T-helper 2 cell treated with Interferon-gamma antibody and Interleukin-4, amounts not matched to agents 5 μg/mL and 100 μg/mL, for 36 hours (primary cell): ENCODE results near the gene SLF2.

Source experiments
- DNase-seq: peaks from one replicate; pipeline ENCODE4 v3.0.0; 2021; ENCODE audit warnings: low spot score
- H3K27ac Mint-ChIP-seq: one replicate; pipeline ENCODE4 v1.8.0; 2021; ENCODE audit warnings: mild to moderate bottlenecking, mixed read lengths
- H3K27me3 Mint-ChIP-seq: one replicate; pipeline ENCODE4 v1.8.0; 2021; ENCODE audit warnings: low read depth, mixed read lengths
- H3K36me3 Mint-ChIP-seq: one replicate; pipeline ENCODE4 v1.8.0; 2021; ENCODE audit warnings: low read depth, mixed read lengths
- H3K4me1 Mint-ChIP-seq: one replicate; pipeline ENCODE4 v1.8.0; 2021; ENCODE audit warnings: low read depth, mixed read lengths
- H3K4me3 Mint-ChIP-seq: one replicate; pipeline ENCODE4 v1.8.0; 2022; ENCODE audit warnings: mild to moderate bottlenecking, moderate library complexity, mixed read lengths
- H3K9me3 Mint-ChIP-seq: one replicate; pipeline ENCODE4 v1.8.0; 2021; ENCODE audit warnings: mixed read lengths

Gene SLF2

GRCh38 chr10:100901051-100901450 is 11.7 kb upstream of the SLF2 start:
- Mint-ChIP-seq H3K9me3 (no peaks in the 10 kb centered on the region), H3K4me3 (no peak overlapping the region), H3K36me3 (no peaks in the 10 kb centered on the region), H3K27ac (no peak overlapping the region), H3K4me1 (no peaks in the 10 kb centered on the region), H3K27me3 (peaks cover 31% of the 10 kb centered on the region)
- DNase-seq = no peak

GRCh38 chr10:100902622-100903021 is 10.1 kb upstream of the SLF2 start:
- DNase-seq = no peak
- Mint-ChIP-seq H3K4me1 (peaks cover 6% of the 10 kb centered on the region), H3K9me3 (no peaks in the 10 kb centered on the region), H3K27me3 (peaks cover 30% of the 10 kb centered on the region), H3K4me3 (no peak overlapping the region), H3K27ac (no peak overlapping the region), H3K36me3 (no peaks in the 10 kb centered on the region)

- H3K4me3 Mint-ChIP-seq = no peak overlapping the region
- H3K9me3 Mint-ChIP-seq = no peaks in the 10 kb centered on the region
- no peaks in the 10 kb centered on the region for H3K36me3 Mint-ChIP-seq
- DNase-seq = no peak
- peaks cover 24% of the 10 kb centered on the region for H3K27me3 Mint-ChIP-seq
- no peak overlapping the region for H3K27ac Mint-ChIP-seq
- peaks cover 13% of the 10 kb centered on the region for H3K4me1 Mint-ChIP-seq
Observed at GRCh38 chr10:100904917-100905316, 7.8 kb upstream of the SLF2 start.

- Mint-ChIP-seq H3K36me3 (no peaks in the 10 kb centered on the region), H3K27me3 (peaks cover 10% of the 10 kb centered on the region), H3K4me3 (no peak overlapping the region), H3K4me1 (peaks cover 26% of the 10 kb centered on the region), H3K9me3 (no peaks in the 10 kb centered on the region), H3K27ac (no peak overlapping the region)
- no peak for DNase-seq
Observed at GRCh38 chr10:100907175-100907574, 5.6 kb upstream of the SLF2 start.

- H3K4me3 Mint-ChIP-seq = no peak overlapping the region
Observed at GRCh38 chr10:100907773-100908363, 4.9 kb upstream of the SLF2 start.

GRCh38 chr10:100908378-100908777 is 4.4 kb upstream of the SLF2 start:
- DNase-seq = no peak
- no peaks in the 10 kb centered on the region for H3K9me3 Mint-ChIP-seq
- no peak overlapping the region for H3K27ac Mint-ChIP-seq
- H3K27me3 Mint-ChIP-seq = peaks cover 6% of the 10 kb centered on the region
- peaks cover 30% of the 10 kb centered on the region for H3K4me1 Mint-ChIP-seq
- H3K36me3 Mint-ChIP-seq = peaks cover 5% of the 10 kb centered on the region
- H3K4me3 Mint-ChIP-seq = no peak overlapping the region

More at GRCh38 chr10:100907773-100908363, 4.9 kb upstream of the SLF2 start:
- Mint-ChIP-seq H3K27me3 (peaks cover 10% of the 10 kb centered on the region), H3K4me1 (peaks cover 28% of the 10 kb centered on the region), H3K27ac (no peak overlapping the region), H3K9me3 (no peaks in the 10 kb centered on the region), H3K36me3 (peaks cover 1% of the 10 kb centered on the region)
- DNase-seq = no peak

- no peak for DNase-seq
- H3K27me3 Mint-ChIP-seq = peaks cover 3% of the 10 kb centered on the region
- no peaks in the 10 kb centered on the region for H3K9me3 Mint-ChIP-seq
- H3K4me3 Mint-ChIP-seq = no peak overlapping the region
- peaks cover 39% of the 10 kb centered on the region for H3K4me1 Mint-ChIP-seq
- peaks cover 10% of the 10 kb centered on the region for H3K36me3 Mint-ChIP-seq
- no peak overlapping the region for H3K27ac Mint-ChIP-seq
Observed at GRCh38 chr10:100909501-100910263, 3.1 kb upstream of the SLF2 start.

GRCh38 chr10:100911472-100911871 is 1.3 kb upstream of the SLF2 start:
- Mint-ChIP-seq H3K4me1 (peaks cover 45% of the 10 kb centered on the region), H3K36me3 (peaks cover 14% of the 10 kb centered on the region), H3K27ac (no peak overlapping the region), H3K9me3 (no peaks in the 10 kb centered on the region), H3K27me3 (peaks cover 2% of the 10 kb centered on the region), H3K4me3 (peak overlapping the region; percentile 99)
- no peak for DNase-seq

GRCh38 chr10:100912013-100912604 is 654 bp upstream of the SLF2 start:
- H3K36me3 Mint-ChIP-seq = peaks cover 20% of the 10 kb centered on the region
- H3K27ac Mint-ChIP-seq = peak overlapping the region; percentile 83
- peaks cover 2% of the 10 kb centered on the region for H3K27me3 Mint-ChIP-seq
- peaks cover 47% of the 10 kb centered on the region for H3K4me1 Mint-ChIP-seq
- H3K4me3 Mint-ChIP-seq = peak overlapping the region; percentile 99
- DNase-seq = no peak
- no peaks in the 10 kb centered on the region for H3K9me3 Mint-ChIP-seq

- Mint-ChIP-seq H3K27ac (peak overlapping the region; percentile 96), H3K36me3 (peaks cover 26% of the 10 kb centered on the region), H3K9me3 (no peaks in the 10 kb centered on the region), H3K4me1 (peaks cover 41% of the 10 kb centered on the region), H3K4me3 (peak overlapping the region; percentile 99), H3K27me3 (peaks cover 2% of the 10 kb centered on the region)
- no peak for DNase-seq
Observed at GRCh38 chr10:100913470-100913865, 705 bp downstream of the SLF2 start.

GRCh38 chr10:100917071-100917470 is 4.3 kb downstream of the SLF2 start:
- H3K27me3 Mint-ChIP-seq = no peaks in the 10 kb centered on the region
- H3K36me3 Mint-ChIP-seq = peaks cover 40% of the 10 kb centered on the region
- H3K9me3 Mint-ChIP-seq = no peaks in the 10 kb centered on the region
- no peak overlapping the region for H3K27ac Mint-ChIP-seq
- no peak for DNase-seq
- H3K4me3 Mint-ChIP-seq = no peak overlapping the region
- H3K4me1 Mint-ChIP-seq = peaks cover 23% of the 10 kb centered on the region

GRCh38 chr10:100923580-100923979 is 10.8 kb downstream of the SLF2 start:
- peaks cover 46% of the 10 kb centered on the region for H3K36me3 Mint-ChIP-seq

GRCh38 chr10:100927266-100927665 is 14.5 kb downstream of the SLF2 start:
- H3K27me3 Mint-ChIP-seq = no peaks in the 10 kb centered on the region

More at GRCh38 chr10:100923580-100923979, 10.8 kb downstream of the SLF2 start:
- no peaks in the 10 kb centered on the region for H3K9me3 Mint-ChIP-seq
- no peaks in the 10 kb centered on the region for H3K27me3 Mint-ChIP-seq
- no peak overlapping the region for H3K4me3 Mint-ChIP-seq
- no peak overlapping the region for H3K27ac Mint-ChIP-seq
- no peaks in the 10 kb centered on the region for H3K4me1 Mint-ChIP-seq
- DNase-seq = no peak

GRCh38 chr10:100928039-100928438 is 15.3 kb downstream of the SLF2 start:
- no peak for DNase-seq
- Mint-ChIP-seq H3K27ac (no peak overlapping the region), H3K4me1 (peaks cover 3% of the 10 kb centered on the region), H3K36me3 (peaks cover 56% of the 10 kb centered on the region), H3K27me3 (no peaks in the 10 kb centered on the region), H3K9me3 (no peaks in the 10 kb centered on the region), H3K4me3 (no peak overlapping the region)

More at GRCh38 chr10:100927266-100927665, 14.5 kb downstream of the SLF2 start:
- Mint-ChIP-seq H3K9me3 (no peaks in the 10 kb centered on the region), H3K36me3 (peaks cover 48% of the 10 kb centered on the region), H3K27ac (no peak overlapping the region), H3K4me3 (no peak overlapping the region), H3K4me1 (peaks cover 3% of the 10 kb centered on the region)
- no peak for DNase-seq
